GM12875 (cell line): ENCODE results near the gene MAPK8.
A peak's percentile ranks its signal among the peaks of the same experiment; 100 is the strongest.

ENCODE experiments used
- H3K4me3 ChIP-seq: one replicate; pipeline ENCODE4 v1.5.1; 2011; ENCODE audit warnings: low read depth, low read length, control low read depth
- CTCF ChIP-seq: IDR thresholded peaks from 2 replicates; pipeline ENCODE4 v1.5.1; 2011; ENCODE audit warnings: low read depth, mild to moderate bottlenecking, control low read depth, inconsistent platforms, low read length, moderate library complexity, borderline replicate concordance; ENCODE audit not compliant: insufficient read depth

The MAPK8 gene

GRCh38 chr10:48357631-48358030 lies 51.2 kb downstream of the MAPK8 start:
- no peak for TF ChIP-seq CTCF
- H3K4me3 ChIP-seq: no peak overlapping the region

- no peak for TF ChIP-seq CTCF
- H3K4me3 ChIP-seq: no peak overlapping the region
These were observed 51.7 kb downstream of the MAPK8 start for GRCh38 chr10:48358162-48358561.

- no peak overlapping the region for H3K4me3 ChIP-seq
- no peak for TF ChIP-seq CTCF
These were observed 52.4 kb downstream of the MAPK8 start for GRCh38 chr10:48358838-48359237.

GRCh38 chr10:48361176-48361575 lies 54.7 kb downstream of the MAPK8 start:
- TF ChIP-seq CTCF: no peak
- no peak overlapping the region for H3K4me3 ChIP-seq

- peak; percentile 49; the same call in 1 of the 2 replicates for TF ChIP-seq CTCF
- H3K4me3 ChIP-seq: no peak overlapping the region
These were observed 57.3 kb downstream of the MAPK8 start for GRCh38 chr10:48363617-48364355.

GRCh38 chr10:48364659-48365405 lies 58.4 kb downstream of the MAPK8 start:
- no peak for TF ChIP-seq CTCF
- H3K4me3 ChIP-seq: no peak overlapping the region

GRCh38 chr10:48365668-48366067 lies 59.2 kb downstream of the MAPK8 start:
- H3K4me3 ChIP-seq: no peak overlapping the region
- TF ChIP-seq CTCF: no peak
